ENCODE measurements around the gene SMTNL2.
"Not testable (repeated sequence)": the region's sequence is repeated elsewhere in the genome, so short reads cannot be mapped to it uniquely, and the experiment has no call there.

SMTNL2 gene

GRCh38 chr17:4631836-4632580 is 47.7 kb downstream of the SMTNL2 start:
- DNase-seq (ENCODE audit: low read depth in 1 of 2, low spot score in 1 of 2) = no peak

- no peak for DNase-seq (ENCODE audit: low read depth in 1 of 2, low spot score in 1 of 2)
These were observed 48.2 kb downstream of the SMTNL2 start for GRCh38 chr17:4632581-4632920.

GRCh38 chr17:4633643-4634042 is 49.3 kb downstream of the SMTNL2 start:
- DNase-seq (ENCODE audit: low read depth in 1 of 2, low spot score in 1 of 2) = no peak

- no peak for DNase-seq (ENCODE audit: low read depth in 1 of 2, low spot score in 1 of 2)
These were observed 50.6 kb downstream of the SMTNL2 start for GRCh38 chr17:4634976-4635375.

- no peak for DNase-seq (ENCODE audit: low read depth in 1 of 2, low spot score in 1 of 2)
These were observed 51.6 kb downstream of the SMTNL2 start for GRCh38 chr17:4635823-4636375.

GRCh38 chr17:4636474-4637100 is 52.3 kb downstream of the SMTNL2 start:
- no peak for DNase-seq (ENCODE audit: low read depth in 1 of 2, low spot score in 1 of 2)

- DNase-seq (ENCODE audit: low read depth in 1 of 2, low spot score in 1 of 2) = not testable (repeated sequence)
These were observed 54.4 kb downstream of the SMTNL2 start for GRCh38 chr17:4638766-4639165.

- not testable (repeated sequence) for DNase-seq (ENCODE audit: low read depth in 1 of 2, low spot score in 1 of 2)
These were observed 55.2 kb downstream of the SMTNL2 start for GRCh38 chr17:4639301-4640059.

GRCh38 chr17:4640569-4641188 is 56.4 kb downstream of the SMTNL2 start:
- not testable (repeated sequence) for DNase-seq (ENCODE audit: low read depth in 1 of 2, low spot score in 1 of 2)

GRCh38 chr17:4641297-4642195 is 57.2 kb downstream of the SMTNL2 start, which contains the start of gene ALOX15:
TSS of gene ALOX15 (minus strand) at chr17:4641678. CDS start at chr17:4641651, 27 bp downstream.
- no peak for DNase-seq (ENCODE audit: low read depth in 1 of 2, low spot score in 1 of 2)

- DNase-seq (ENCODE audit: low read depth in 1 of 2, low spot score in 1 of 2) = no peak
These were observed 58.0 kb downstream of the SMTNL2 start for GRCh38 chr17:4642286-4642685.

GRCh38 chr17:4643676-4644075 is 59.3 kb downstream of the SMTNL2 start:
- no peak for DNase-seq (ENCODE audit: low read depth in 1 of 2, low spot score in 1 of 2)

- no peak for DNase-seq (ENCODE audit: low read depth in 1 of 2, low spot score in 1 of 2)
These were observed 61.3 kb downstream of the SMTNL2 start for GRCh38 chr17:4645642-4646041.

GRCh38 chr17:4648741-4649140 is 64.4 kb downstream of the SMTNL2 start:
- no peak for DNase-seq (ENCODE audit: low read depth in 1 of 2, low spot score in 1 of 2)

- no peak for DNase-seq (ENCODE audit: low read depth in 1 of 2, low spot score in 1 of 2)
These were observed 68.7 kb downstream of the SMTNL2 start for GRCh38 chr17:4652997-4653396.

- not testable (repeated sequence) for DNase-seq (ENCODE audit: low read depth in 1 of 2, low spot score in 1 of 2)
These were observed 71.6 kb downstream of the SMTNL2 start for GRCh38 chr17:4655933-4656332.

- no peak for DNase-seq (ENCODE audit: low read depth in 1 of 2, low spot score in 1 of 2)
These were observed 73.3 kb downstream of the SMTNL2 start for GRCh38 chr17:4657678-4658077.
